ENCODE data around the gene UBAP2.

The UBAP2 gene

DNA sequence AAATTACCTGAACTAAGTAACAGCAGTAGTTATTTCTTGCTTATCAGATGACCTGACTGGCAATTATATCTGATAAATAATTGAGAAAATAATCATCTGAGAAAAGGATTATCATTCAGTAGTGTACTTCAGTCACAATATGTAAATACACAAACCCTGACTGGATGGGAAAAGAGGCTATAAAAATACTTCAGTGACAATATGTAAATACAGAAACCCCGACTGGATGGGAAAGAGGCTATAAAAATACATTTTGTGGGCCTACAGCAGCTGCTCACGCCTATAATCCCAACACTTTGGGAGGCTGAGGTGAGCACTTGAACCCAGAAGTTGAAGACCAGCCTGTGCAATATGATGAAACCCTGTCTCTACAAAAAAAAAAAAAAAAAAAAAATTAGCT lies 11.1 kb downstream of the UBAP2 start:
- TF ChIP-seq RAD21 (IDR thresholded peaks at IDR 0.05; ENCODE audit: low read depth) (no peak), TAF1 (IDR thresholded peaks at IDR 0.05; ENCODE audit: low read depth) (no peak), FOXM1 (IDR thresholded peaks at IDR 0.05; ENCODE audit: borderline replicate concordance, low read depth) (no peak), EGR1 (IDR thresholded peaks at IDR 0.05) (no peak), EP300 (IDR thresholded peaks at IDR 0.05; ENCODE audit: borderline replicate concordance) (no peak), YY1 (IDR thresholded peaks at IDR 0.05; ENCODE audit: low read depth) (no peak), CREB1 (IDR thresholded peaks at IDR 0.05; ENCODE audit: low read depth) (no peak), NFIC (IDR thresholded peaks at IDR 0.05) (no peak), TCF12 (IDR thresholded peaks at IDR 0.05; ENCODE audit: low read depth) (no peak), ZBTB7A (IDR thresholded peaks at IDR 0.05; ENCODE audit: low read depth) (no peak), CEBPB (IDR thresholded peaks at IDR 0.05) (no peak), TEAD4 (IDR thresholded peaks at IDR 0.05) (no peak)
- TF ChIP-seq, protein P1, sequence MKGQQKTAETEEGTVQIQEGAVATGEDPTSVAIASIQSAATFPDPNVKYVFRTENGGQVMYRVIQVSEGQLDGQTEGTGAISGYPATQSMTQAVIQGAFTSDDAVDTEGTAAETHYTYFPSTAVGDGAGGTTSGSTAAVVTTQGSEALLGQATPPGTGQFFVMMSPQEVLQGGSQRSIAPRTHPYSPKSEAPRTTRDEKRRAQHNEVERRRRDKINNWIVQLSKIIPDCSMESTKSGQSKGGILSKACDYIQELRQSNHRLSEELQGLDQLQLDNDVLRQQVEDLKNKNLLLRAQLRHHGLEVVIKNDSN (IDR thresholded peaks at IDR 0.05): no peak
- TF ChIP-seq, protein P2, sequence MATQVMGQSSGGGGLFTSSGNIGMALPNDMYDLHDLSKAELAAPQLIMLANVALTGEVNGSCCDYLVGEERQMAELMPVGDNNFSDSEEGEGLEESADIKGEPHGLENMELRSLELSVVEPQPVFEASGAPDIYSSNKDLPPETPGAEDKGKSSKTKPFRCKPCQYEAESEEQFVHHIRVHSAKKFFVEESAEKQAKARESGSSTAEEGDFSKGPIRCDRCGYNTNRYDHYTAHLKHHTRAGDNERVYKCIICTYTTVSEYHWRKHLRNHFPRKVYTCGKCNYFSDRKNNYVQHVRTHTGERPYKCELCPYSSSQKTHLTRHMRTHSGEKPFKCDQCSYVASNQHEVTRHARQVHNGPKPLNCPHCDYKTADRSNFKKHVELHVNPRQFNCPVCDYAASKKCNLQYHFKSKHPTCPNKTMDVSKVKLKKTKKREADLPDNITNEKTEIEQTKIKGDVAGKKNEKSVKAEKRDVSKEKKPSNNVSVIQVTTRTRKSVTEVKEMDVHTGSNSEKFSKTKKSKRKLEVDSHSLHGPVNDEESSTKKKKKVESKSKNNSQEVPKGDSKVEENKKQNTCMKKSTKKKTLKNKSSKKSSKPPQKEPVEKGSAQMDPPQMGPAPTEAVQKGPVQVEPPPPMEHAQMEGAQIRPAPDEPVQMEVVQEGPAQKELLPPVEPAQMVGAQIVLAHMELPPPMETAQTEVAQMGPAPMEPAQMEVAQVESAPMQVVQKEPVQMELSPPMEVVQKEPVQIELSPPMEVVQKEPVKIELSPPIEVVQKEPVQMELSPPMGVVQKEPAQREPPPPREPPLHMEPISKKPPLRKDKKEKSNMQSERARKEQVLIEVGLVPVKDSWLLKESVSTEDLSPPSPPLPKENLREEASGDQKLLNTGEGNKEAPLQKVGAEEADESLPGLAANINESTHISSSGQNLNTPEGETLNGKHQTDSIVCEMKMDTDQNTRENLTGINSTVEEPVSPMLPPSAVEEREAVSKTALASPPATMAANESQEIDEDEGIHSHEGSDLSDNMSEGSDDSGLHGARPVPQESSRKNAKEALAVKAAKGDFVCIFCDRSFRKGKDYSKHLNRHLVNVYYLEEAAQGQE (IDR thresholded peaks at IDR 0.05; ENCODE audit: low read depth): no peak
- TF ChIP-seq, protein P3, sequence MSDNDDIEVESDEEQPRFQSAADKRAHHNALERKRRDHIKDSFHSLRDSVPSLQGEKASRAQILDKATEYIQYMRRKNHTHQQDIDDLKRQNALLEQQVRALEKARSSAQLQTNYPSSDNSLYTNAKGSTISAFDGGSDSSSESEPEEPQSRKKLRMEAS (IDR thresholded peaks at IDR 0.05): no peak

DNA sequence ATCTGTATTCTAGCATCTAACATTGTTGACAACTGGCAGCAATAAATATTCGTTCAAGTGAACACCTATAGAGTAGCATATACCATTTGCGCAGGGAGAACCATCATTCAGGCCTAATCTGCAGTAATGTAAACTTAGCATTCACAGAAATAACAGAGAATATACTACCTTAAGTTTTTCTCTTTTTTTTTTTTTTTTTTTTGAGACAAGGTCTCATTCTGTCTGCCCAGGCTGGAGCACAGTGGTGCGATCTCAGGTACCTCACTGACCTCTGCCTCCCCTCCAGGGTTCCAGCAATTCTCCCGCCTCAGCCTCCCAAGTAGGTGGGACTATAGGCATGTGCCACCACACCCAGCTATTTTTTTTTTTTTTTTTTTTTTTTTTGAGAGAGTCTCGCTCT lies 12.1 kb downstream of the UBAP2 start:
- TF ChIP-seq NFIC (IDR thresholded peaks at IDR 0.05) (no peak), TCF12 (IDR thresholded peaks at IDR 0.05; ENCODE audit: low read depth) (no peak), EP300 (IDR thresholded peaks at IDR 0.05; ENCODE audit: borderline replicate concordance) (no peak), EGR1 (IDR thresholded peaks at IDR 0.05) (no peak), FOXM1 (IDR thresholded peaks at IDR 0.05; ENCODE audit: borderline replicate concordance, low read depth) (no peak)
- TF ChIP-seq, protein P2 (IDR thresholded peaks at IDR 0.05; ENCODE audit: low read depth): no peak

DNA sequence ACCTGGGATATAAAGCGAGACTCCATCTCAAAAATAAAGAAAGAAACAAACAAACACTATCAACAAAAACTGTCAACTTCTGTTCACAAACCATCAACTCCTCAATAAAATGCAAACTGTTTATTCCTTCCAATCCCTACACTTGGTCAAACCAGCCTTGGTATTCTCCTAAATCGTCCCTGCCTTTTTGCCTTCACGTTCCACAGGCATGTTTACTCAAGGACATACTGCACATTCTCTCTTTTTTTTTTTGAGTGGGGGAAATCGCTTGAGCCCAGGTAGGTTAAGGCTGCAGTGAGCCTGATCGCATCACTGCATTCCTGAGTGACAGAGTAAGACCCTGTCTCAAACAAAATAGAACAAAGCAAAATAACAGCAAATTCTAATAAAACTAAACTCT lies 13.0 kb downstream of the UBAP2 start:
- TF ChIP-seq RAD21 (IDR thresholded peaks at IDR 0.05; ENCODE audit: low read depth) (no peak), TAF1 (IDR thresholded peaks at IDR 0.05; ENCODE audit: low read depth) (no peak), EP300 (IDR thresholded peaks at IDR 0.05; ENCODE audit: borderline replicate concordance) (no peak), TCF12 (IDR thresholded peaks at IDR 0.05; ENCODE audit: low read depth) (no peak)

DNA sequence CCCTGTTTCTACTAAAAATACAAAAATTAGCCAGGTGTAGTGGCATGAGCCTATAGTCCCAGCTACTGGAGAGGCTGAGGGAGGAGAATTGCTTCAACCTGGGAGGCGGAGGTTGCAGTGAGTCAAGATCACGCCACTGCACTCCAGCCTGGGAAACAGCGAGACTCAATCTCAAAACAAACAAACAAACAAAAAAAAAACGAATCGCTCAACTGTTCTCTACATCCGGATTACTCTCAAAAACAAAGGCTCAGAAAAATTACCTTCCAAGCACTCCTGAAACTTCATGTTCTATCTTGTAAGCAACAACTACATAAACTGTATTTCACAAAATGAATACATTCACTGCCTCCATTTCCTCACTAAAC lies 14.0 kb downstream of the UBAP2 start:
- TF ChIP-seq TCF12 (IDR thresholded peaks at IDR 0.05; ENCODE audit: low read depth): no peak
- no peak for TF ChIP-seq CREB1 (IDR thresholded peaks at IDR 0.05; ENCODE audit: low read depth)
- TF ChIP-seq NFIC (IDR thresholded peaks at IDR 0.05): no peak
- TF ChIP-seq, protein P3 (IDR thresholded peaks at IDR 0.05): no peak
- TF ChIP-seq CEBPB (IDR thresholded peaks at IDR 0.05): no peak
- no peak for TF ChIP-seq EGR1 (IDR thresholded peaks at IDR 0.05)
- TF ChIP-seq YY1 (IDR thresholded peaks at IDR 0.05; ENCODE audit: low read depth): no peak
- no peak for TF ChIP-seq EP300 (IDR thresholded peaks at IDR 0.05; ENCODE audit: borderline replicate concordance)
- no peak for TF ChIP-seq TEAD4 (IDR thresholded peaks at IDR 0.05)
- TF ChIP-seq TAF1 (IDR thresholded peaks at IDR 0.05; ENCODE audit: low read depth): no peak
- TF ChIP-seq, protein P1 (IDR thresholded peaks at IDR 0.05): no peak
- TF ChIP-seq, protein P2 (IDR thresholded peaks at IDR 0.05; ENCODE audit: low read depth): no peak
- no peak for TF ChIP-seq ZBTB7A (IDR thresholded peaks at IDR 0.05; ENCODE audit: low read depth)
- TF ChIP-seq RAD21 (IDR thresholded peaks at IDR 0.05; ENCODE audit: low read depth): no peak
- no peak for TF ChIP-seq FOXM1 (IDR thresholded peaks at IDR 0.05; ENCODE audit: borderline replicate concordance, low read depth)

DNA sequence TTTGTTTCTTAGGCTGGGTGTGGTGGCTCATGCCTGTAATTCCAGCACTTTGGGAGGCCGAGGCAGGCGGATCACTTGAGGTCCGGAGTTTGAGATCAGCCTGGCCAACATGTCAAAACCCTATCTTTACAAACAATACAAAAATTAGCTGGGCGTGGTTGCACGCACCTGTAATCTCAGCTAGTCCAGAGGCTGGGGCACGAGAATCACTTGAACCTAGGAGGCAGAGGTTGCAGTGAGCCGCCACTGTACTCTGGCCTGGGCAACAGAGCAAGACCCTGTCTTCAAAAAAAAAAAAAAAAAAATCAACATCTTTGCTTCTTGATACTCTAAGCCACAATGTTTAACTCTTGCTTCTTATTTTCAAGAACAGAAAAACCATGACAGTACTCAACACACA lies 16.1 kb downstream of the UBAP2 start:
- no peak for TF ChIP-seq RAD21 (IDR thresholded peaks at IDR 0.05; ENCODE audit: low read depth)
- TF ChIP-seq FOXM1 (IDR thresholded peaks at IDR 0.05; ENCODE audit: borderline replicate concordance, low read depth): no peak
- TF ChIP-seq, protein P2 (IDR thresholded peaks at IDR 0.05; ENCODE audit: low read depth): no peak
- TF ChIP-seq EGR1 (IDR thresholded peaks at IDR 0.05): no peak
- TF ChIP-seq TCF12 (IDR thresholded peaks at IDR 0.05; ENCODE audit: low read depth): no peak
- TF ChIP-seq ZBTB7A (IDR thresholded peaks at IDR 0.05; ENCODE audit: low read depth): no peak
- no peak for TF ChIP-seq TAF1 (IDR thresholded peaks at IDR 0.05; ENCODE audit: low read depth)
- TF ChIP-seq, protein P1 (IDR thresholded peaks at IDR 0.05): no peak
- no peak for TF ChIP-seq YY1 (IDR thresholded peaks at IDR 0.05; ENCODE audit: low read depth)
- TF ChIP-seq, protein P3 (IDR thresholded peaks at IDR 0.05): no peak
- TF ChIP-seq TEAD4 (IDR thresholded peaks at IDR 0.05): no peak
- no peak for TF ChIP-seq CREB1 (IDR thresholded peaks at IDR 0.05; ENCODE audit: low read depth)
- no peak for TF ChIP-seq NFIC (IDR thresholded peaks at IDR 0.05)
- no peak for TF ChIP-seq EP300 (IDR thresholded peaks at IDR 0.05; ENCODE audit: borderline replicate concordance)
- TF ChIP-seq CEBPB (IDR thresholded peaks at IDR 0.05): no peak

All from Ishikawa (cell line).